NOMO-1 treated with DMSO at 0.1 percent for 48 hours (cell line): ENCODE data around the gene SNX1.
"Not testable (repeated sequence)": the region's sequence is repeated elsewhere in the genome, so short reads cannot be mapped to it uniquely, and the experiment has no call there.

Experiments
- DNase-seq: peaks from one replicate; lab custom pipeline; 2025; ENCODE audit not compliant: unreplicated experiment; lab: John Stamatoyannopoulos, UW

The SNX1 gene

DNA sequence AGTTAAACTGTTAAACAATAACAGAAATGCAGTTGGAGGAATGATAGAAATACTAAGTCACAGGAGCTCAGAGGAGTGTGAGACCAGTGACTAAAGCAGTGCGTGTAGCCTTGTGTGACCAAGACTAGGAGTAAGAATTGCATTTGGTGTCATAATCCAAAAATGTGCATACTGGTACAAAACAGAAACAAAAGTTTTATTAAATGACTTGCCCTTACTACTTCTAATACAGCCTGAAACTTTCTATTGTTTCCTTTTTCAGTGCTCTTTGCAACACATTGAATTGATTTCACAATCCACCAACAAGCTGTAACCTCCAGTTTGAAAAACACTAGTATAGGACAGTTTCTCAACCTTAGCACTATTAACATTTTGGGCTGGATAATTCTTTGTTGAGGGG, 17.1 kb downstream of the SNX1 start:
- peak; percentile 70 for DNase-seq

DNA sequence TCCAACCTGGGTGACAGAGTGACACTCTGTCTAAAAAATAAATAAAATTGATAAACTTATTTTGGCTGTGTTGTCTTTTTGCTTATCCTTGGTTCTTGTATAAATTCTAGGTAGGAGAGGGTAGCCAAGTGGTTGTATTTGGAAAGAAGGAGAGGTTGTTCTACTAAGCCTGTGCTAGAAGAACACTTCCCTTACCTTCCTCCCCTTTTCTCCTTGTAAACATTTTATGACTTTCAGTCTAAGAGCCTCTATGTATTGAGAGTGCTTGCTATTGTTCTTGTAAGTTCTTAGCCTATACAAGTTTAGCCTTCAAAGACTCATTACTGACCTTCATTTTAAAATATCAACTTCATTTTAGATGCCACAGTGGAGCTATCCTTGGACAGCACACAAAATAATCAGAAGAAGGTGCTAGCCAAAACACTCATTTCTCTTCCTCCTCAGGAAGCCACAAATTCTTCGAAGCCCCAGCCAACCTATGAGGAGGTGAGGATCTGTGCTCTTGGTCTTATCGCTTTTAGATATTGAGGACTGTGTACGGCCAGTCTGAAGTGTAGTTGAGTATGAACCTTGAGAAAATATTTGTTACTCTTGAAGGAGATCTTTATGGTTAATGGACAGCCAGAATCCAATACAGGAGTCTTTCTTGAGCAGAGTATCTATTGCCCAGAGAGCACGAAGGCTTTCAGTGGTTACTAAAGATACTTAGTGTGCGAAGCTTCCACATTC, 22.1 kb downstream of the SNX1 start:
- DNase-seq, result no peak

DNA sequence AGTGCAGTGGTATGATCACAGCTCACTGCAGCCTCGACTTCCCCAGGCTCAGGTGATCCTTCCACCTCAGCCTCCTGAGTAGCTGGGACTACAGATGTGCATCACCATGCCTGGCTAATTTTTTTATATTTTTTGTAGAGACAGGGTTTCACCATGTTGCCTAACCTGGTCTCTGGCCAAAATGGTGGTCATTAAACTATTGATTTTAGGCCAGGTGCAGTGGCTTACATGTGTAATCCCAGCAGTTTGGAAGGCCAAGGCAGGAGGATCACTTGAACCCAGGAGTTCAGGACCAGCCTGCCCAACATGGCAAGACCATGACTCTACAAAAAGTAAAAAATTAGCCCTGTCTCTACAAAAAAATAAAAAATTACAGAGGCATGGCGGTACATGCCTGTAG, 24.5 kb downstream of the SNX1 start:
- not testable (repeated sequence) for DNase-seq

DNA sequence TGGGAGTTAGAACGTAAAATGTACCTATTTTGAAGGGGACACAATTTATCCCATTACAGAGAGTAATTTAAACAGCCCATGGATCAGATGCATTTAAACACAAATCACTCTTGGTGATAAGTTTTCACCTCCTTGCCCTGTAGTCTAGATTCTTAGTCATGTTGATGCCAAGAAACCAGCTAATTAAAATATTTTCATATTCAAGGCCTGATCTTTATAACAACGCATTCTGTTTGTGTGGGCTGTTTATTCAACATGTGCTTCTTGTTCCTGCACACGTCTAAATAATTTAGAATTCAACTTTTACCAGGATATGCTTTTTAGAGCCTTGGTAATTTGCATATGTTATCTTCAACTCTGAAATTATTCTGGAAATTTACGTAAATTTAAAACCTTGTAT, 25.8 kb downstream of the SNX1 start:
- DNase-seq, result no peak

DNA sequence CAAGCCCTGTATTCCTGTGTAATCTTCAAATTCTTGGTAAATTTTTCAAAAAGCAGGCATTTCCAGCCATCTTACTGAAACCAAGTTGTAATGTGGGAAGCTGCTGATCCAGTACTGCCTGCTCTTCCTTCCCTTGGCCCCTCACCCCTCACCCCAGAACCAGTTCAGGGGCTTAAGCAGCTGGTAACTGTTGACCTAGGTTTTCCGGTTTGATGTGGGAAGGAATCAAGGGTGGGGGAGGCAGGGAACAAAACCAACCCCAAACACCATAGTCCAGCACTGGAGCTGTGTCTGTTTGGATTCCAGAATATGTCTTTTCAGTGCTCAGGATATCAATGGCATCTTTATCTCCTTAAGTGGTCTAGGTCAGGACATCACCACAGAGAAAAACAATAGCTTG, 26.7 kb downstream of the SNX1 start:
- no peak for DNase-seq

DNA sequence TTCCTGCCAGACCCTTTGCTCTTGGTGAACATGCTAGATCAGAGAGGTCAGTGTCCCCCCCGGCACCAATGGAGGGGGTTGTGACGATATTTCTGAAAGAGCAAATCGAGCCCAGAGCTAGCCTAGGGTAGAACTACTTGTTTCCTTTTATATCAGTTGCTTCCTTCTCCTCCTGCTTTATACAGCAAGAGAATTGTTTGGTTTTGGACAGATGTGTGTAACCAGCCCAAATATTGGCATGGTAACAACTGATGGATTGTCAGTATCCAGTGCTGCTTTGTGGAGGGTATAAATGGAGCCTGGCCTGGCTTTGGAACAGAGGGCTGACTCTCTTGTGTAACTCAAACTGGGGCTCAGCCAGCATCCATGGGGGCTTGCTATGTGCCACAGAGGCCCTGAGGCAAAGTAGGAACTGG, 27.2 kb downstream of the SNX1 start:
- DNase-seq, result no peak

DNA sequence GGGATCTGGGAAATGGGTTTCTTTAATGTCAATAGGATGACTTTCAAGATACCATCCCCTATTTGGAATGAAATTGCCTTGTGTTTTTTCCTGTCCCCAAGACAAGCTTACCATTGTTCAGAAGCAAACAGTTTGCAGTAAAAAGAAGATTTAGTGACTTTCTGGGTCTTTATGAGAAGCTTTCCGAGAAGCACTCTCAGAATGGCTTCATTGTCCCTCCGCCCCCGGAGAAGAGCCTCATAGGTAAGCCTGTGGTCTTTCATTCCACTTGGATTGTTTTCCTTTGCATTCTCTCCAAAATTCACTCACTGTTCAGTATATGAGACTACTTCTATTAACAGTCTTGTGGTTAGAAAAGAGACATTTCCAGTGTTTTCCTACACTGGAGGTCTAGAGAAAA, 30.2 kb downstream of the SNX1 start:
- DNase-seq, result no peak

DNA sequence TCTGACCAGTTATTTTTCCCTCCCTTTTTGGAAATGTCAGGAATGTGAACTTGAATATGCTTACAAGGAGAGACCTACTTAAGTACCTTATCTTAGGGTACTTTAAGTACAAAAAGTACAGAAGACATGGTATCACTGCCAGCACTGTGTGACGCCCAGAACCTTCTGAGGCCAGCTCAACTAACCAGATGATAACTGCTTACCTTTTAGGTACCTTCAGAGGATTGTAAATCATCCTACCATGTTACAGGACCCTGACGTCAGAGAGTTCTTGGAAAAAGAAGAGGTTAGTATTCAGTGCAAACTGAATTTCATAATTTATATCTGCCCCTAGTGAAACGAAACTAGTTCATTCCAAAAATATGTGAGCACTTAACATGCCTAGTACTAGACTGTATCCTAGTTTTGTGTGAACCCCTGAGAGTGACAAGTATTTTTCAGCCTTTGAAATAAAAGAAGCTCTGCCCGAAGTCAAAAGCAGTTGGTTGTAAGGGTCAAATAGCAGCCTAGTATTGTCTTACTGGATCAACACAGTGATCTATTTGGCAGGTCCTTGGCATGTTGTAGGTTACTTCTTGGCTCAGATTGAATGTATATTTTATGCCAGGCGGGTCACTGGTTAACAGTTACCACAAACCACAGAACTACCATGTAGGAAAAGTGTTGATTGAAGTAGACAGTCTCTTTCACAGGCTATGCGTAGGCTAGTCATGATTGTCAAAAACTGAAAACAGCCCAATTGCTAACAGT, 31.9 kb downstream of the SNX1 start:
- no peak for DNase-seq

DNA sequence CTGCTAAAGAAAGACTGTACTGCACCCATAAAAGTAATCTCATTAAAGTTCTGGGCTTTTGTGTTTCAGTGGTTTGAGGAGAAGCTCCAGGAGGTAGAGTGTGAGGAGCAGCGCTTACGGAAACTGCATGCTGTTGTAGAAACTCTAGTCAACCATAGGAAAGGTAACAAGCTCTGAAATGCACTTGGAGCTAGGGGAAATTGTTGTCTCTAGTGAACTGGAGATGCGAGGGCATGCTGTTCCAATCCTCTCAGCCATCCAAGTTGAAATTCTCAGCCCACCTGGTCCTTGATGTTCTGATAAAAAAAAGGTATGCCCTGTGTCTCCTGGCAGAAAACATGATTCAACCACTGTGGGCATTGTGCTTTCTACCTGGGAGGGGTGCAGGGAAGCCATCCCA, 34.4 kb downstream of the SNX1 start:
- no peak for DNase-seq

DNA sequence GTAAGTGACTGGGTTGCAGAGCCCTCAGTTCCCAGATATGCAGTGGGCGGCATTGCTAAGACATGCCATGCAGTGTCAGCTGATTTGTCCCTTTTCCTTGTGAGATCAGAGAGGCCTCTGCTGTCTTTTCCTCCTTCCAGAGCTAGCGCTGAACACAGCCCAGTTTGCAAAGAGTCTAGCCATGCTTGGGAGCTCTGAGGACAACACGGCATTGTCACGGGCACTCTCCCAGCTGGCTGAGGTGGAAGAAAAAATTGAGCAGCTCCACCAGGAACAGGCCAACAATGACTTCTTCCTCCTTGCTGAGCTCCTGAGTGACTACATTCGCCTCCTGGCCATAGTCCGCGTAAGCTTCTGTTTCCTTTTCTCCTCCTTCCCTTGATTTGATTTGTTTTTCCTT, 35.8 kb downstream of the SNX1 start:
- no peak for DNase-seq

DNA sequence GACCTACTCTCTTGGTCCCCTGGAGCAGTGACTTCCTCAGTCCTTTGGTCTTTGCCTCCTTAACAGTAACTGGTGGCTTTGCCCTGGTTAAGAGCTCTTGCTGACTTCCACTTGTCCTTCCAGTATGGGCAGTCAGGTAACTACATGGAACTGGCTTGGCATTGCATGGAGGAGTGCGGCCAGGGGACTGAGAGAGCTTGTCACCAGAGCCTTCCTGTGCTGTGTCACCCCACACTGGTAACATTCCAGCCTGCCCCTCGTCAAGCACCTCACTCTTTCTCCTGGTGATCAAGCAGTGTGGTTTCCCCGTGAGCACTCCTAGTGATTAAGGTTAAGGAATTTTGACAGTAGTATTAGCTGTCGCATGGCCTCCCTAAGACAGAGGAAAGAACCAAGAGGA, 36.4 kb downstream of the SNX1 start:
- no peak for DNase-seq

DNA sequence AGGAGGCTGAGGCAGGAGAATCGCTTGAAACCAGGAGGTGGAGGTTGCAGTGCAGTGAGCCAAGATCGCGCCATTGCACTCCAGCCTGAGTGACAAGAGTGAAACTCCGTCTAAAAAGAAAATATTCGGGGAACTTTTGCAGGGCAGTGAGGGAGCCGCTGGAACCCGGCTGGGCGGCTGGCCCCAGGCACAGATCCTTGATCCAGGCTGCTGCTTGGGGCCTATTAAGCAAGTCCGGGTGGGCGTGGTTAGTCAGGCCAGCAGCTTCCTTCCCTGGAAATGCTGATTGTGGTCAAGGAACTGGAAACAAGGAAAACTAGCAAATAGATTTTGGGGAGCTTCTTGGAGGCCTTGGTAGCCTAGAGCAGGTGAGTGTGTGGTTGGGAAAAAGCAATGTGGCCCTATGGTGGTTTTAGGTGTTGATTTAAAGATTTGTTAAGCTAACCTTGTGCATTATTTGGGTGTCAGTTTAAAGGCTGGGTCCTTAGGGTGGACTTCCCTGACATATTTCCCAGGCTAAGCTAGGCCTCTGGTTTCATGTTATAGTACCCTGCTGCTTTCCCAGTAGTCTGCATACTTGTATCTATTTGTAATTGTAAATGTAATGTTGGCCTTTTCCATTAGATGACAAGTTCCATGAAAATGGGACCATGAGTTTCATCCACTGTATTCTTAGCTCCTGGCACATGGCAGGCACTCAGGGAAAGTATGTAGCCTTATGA, 38.0 kb downstream of the SNX1 start:
- no peak for DNase-seq

DNA sequence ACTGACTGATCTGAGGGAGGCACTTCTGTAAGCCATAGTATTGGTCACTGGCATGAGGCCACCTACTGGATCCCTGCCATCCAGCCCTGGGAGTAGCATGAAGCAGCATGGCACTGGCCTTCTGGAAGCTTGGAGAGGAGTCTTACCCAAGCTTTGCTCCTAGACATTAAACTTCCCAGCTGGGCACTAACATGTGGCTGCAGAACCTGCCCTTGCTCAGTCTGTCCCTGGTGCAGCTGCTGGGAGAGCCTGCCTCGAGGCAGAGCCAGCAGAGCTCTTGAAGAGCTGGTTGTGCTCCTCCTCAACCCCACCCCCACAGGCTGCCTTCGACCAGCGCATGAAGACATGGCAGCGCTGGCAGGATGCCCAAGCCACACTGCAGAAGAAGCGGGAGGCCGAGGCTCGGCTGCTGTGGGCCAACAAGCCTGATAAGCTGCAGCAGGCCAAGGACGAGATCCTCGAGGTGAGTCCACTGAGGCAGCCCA, 38.6 kb downstream of the SNX1 start:
- no peak for DNase-seq

DNA sequence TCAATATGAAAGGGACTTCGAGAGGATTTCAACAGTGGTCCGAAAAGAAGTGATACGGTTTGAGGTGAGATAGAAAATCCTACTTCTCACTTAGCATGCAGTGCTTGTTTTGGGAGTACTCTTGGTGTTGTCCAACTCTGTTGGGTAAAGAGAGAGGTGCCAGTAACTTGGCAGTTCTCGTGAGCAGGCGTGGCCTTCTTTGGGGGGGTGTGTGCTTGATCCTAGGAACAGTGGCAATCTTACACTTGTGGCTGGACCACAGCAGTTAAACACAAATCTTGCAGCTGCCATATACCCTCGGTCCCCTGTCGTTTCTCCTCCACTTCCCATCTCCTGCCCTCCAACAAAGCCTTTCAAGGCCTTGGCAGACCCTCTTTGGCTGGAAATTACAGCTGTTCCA, 40.6 kb downstream of the SNX1 start:
- DNase-seq, result no peak

DNA sequence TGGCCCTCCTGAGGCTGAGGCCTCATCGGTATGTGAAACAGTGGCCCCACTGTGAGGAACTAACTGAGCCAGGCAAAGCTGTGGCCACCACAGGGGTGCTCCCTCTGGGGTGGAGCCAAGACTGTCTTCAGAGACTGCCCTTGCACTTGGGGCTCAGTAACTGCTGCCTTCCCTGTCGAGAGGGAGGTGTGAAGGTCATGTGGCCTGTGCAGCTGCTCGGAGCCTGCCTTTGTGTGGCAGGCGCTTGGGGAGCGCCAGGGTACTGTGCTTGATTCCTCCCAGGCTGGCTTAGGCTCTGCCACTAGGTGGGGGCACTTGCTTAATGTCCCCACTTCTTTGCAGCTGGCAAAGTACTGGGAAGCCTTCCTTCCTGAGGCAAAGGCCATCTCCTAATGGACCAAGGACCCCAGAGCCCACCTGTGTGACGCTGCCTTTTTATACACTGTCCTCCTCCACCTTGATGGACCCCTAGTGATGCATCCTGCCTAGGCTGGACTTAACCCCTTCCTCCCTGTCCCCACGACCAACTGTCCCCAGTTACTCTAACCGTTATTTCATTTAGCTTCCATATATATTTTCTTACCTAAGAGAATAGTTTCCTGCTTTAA, 41.5 kb downstream of the SNX1 start:
- DNase-seq, result no peak

DNA sequence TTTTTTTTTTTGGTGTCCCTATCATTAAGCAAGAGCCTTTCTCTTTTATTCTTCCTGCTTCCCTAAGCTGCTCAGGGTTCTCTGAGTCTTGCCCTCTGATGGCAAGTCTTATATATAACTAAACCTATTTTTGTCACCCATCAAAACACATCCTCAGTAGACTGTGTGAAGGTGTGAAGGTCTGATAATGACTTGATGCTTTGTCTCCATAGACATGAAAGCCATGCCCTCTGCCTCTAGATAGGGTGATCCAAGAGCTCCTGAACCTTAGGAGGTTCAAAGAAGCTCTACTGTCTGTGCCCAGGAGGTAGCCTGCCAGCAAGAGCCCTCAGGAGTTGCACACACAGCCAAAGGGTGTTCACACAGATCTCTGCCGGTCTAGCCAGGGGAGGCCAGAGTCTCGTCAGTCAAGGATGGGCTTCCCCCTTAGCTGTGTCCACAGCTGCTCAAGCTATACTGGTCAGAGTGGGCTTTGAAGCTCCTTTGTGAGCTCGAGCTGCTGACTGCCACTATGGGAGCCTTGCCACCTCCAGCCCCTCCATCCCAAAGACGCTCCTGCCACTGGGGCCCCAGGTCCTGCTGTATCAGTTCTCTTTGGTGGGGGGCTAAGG, 42.7 kb downstream of the SNX1 start:
- DNase-seq, result no peak

DNA sequence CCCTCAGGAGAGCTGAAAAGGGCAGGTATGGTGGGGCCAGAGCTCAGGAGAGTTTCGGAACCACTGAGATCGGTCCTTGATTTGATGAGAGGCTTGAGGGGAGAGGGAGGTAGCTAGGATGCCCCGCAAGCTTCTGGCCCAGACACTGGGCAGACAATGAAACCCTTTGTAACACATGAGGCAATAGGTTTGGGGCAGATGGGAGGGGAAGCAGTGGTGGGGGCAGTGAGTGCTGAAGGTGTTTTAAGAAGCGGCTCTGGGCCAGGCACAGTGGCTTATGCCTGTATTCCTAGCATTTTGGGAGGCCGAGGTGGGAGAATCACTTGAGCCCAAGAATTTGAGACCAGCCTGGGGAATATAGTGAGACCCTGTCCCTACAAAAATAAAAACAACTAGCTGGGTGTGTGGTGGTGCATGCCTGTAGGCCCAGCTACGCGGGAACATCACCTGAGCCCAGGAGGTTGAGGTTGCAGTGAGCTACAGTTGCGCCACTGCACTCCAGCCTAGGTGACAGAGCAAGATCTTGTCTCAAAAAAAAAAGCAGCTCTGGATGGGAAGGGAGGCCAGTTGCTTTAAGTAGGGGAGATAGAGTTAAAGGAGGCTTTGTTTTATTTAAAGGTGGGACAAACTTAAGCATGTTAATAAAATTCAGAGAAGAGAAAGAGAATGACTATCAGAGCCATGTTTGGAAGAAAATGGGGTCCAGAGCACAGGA, 46.2 kb downstream of the SNX1 start:
- DNase-seq, result no peak

DNA sequence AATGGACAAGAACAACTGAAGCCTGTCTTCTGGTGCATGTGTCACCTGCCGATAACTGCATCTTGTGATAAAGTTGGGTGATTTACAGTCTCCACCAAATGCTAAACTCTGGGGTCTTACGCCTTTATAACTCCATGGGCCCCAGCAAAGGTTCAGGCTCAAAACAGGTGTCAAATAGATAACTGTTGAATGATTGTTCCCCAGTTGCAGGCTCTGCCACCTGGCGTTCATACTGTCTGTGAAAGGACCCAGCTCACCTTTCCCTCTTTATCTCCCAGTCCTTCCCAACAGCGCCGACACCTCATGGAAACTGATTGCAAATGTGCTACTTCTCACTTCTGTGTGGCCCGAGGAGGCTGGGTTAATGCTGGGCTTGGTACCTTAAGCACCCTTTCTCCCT, 47.5 kb downstream of the SNX1 start:
- DNase-seq, result no peak

DNA sequence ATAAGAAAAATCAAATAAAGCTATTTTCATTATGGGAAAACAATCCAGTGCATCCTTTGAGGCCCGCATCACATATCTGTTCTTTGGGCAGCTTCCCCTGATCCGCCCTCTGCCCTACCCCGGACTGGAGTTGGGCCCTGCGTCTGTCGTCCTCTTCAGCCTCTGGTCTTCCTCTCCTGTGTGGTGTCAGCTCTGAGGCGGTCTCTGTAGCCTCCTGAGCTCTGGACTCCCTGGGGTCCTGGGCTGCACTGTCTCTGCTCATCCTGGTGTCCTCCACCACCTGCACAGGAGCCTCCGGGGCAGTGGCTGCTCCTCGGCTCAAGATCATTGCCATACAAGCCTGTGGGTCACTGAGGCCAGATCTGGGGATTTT, 48.4 kb downstream of the SNX1 start:
- DNase-seq, result no peak

DNA sequence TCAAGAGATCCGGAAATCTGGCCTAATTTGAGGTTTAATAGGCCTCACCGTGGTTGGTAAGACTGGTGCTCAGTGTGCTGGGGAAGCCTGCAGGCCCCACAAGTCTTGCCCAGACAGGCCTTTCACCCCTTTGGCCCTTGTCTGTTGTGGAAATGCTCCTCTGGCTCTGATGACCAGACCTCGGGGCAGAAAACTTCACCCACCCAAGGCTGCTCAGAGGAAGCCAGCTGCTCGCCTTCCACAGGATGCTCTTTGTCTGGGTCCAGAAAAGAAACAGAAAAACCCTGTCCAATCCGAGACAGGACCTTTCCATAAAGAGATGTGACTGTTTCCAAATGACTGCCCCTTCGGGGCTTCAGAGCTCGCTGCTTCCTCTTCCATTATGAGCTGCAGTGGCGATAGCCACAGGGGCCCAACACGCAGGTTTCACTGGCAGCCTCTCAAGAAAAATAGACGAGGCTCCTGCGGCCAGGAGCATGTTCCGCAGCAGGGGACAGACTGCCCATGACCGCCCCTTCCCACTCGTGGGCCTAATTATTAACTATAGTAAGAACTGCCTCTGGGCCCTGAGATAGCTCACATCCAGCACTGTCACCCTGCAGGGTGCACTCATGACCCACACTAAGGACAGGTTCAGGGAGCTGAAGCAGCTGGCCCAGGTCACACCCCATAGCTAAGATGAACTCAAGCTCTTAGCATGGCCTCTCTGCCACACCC, 48.9 kb downstream of the SNX1 start:
- DNase-seq, result no peak
